ENCODE measurements around the gene TMEM41A. TPM values are rescaled to one million over a fixed set of nuclear protein-coding genes. Genes with fewer than 3 reads are reported as not detected.

TMEM41A gene
- total RNA-seq, 1 experiment from 2014 or later = 14.4 TPM

- Mint-ChIP-seq H3K36me3 (no peaks in the 10 kb centered on the region), H3K27ac (no peak overlapping the region), H3K27me3 (ENCODE audit: low read depth) (no peaks in the 10 kb centered on the region), H3K4me1 (no peaks in the 10 kb centered on the region), H3K4me3 (no peak overlapping the region), H3K9me3 (no peaks in the 10 kb centered on the region)
- DNase-seq (ENCODE audit: low spot score) = no peak
- POLR2A ChIA-PET = no interaction called here
- ATAC-seq = no peak
- CTCF ChIA-PET = interaction anchor here (1.3 kb wide), 1 partner anchor 11 kb away, joined by 3 read pairs; no protein-coding TSS in a partner anchor
- TF ChIP-seq ZNF317 (CRISPR knock-in tag; IDR thresholded peaks at IDR 0.05; ENCODE audit: borderline replicate concordance, low read depth) = no peak
- TF ChIP-seq MLX (CRISPR knock-in tag; IDR thresholded peaks at IDR 0.05) = no peak
- TF ChIP-seq MXD4 (CRISPR knock-in tag; IDR thresholded peaks at IDR 0.05; ENCODE audit: borderline replicate concordance) = no peak
- no peak for TF ChIP-seq PREB (CRISPR knock-in tag; IDR thresholded peaks at IDR 0.05; ENCODE audit: borderline replicate concordance)
- TF ChIP-seq JAZF1 (CRISPR knock-in tag; IDR thresholded peaks at IDR 0.05) = no peak
- TF ChIP-seq TP53 (CRISPR knock-in tag; IDR thresholded peaks at IDR 0.05) = no peak
- no peak for TF ChIP-seq CBFB (CRISPR knock-in tag; IDR thresholded peaks at IDR 0.05; ENCODE audit: low read depth)
- TF ChIP-seq ZBTB43 (CRISPR knock-in tag; IDR thresholded peaks at IDR 0.05) = no peak
- no peak for TF ChIP-seq ZMAT4 (CRISPR knock-in tag; IDR thresholded peaks at IDR 0.05)
- TF ChIP-seq MAX (CRISPR knock-in tag; IDR thresholded peaks at IDR 0.05) = no peak
- no peak for TF ChIP-seq E2F4 (CRISPR knock-in tag; IDR thresholded peaks at IDR 0.05; ENCODE audit: borderline replicate concordance, low read depth)
- TF ChIP-seq GABPB1 (CRISPR knock-in tag; IDR thresholded peaks at IDR 0.05) = no peak
- no peak for TF ChIP-seq AFF4 (CRISPR knock-in tag; IDR thresholded peaks at IDR 0.05; ENCODE audit: borderline replicate concordance)
- TF ChIP-seq ZNF263 (CRISPR knock-in tag; IDR thresholded peaks at IDR 0.05; ENCODE audit: low read depth) = no peak
Measured at GRCh38 chr3:185507883-185508282, 9.0 kb upstream of the TMEM41A start.

- H3K27ac Mint-ChIP-seq = no peak overlapping the region
- ATAC-seq = no peak
- no peak for DNase-seq (ENCODE audit: low spot score)
- H3K4me3 Mint-ChIP-seq = no peak overlapping the region
- peaks cover 15% of the 10 kb centered on the region for H3K27me3 Mint-ChIP-seq (ENCODE audit: low read depth)
- POLR2A ChIA-PET = no interaction called here
- CTCF ChIA-PET = no interaction called here
- H3K4me1 Mint-ChIP-seq = peaks cover under 1% of the 10 kb centered on the region; the same call in 1 of the 2 replicates
- TF ChIP-seq ZNF671 (CRISPR knock-in tag; IDR thresholded peaks at IDR 0.05) (no peak), CTCF (IDR thresholded peaks at IDR 0.05) (no peak), CDX4 (CRISPR knock-in tag; IDR thresholded peaks at IDR 0.05; ENCODE audit: borderline replicate concordance) (no peak), NR3C1 (CRISPR knock-in tag; conservative IDR thresholded peaks at IDR 0.05; ENCODE audit: low read depth) (no peak), HMGA2 (CRISPR knock-in tag; IDR thresholded peaks at IDR 0.05) (no peak)
- H3K36me3 Mint-ChIP-seq = no peaks in the 10 kb centered on the region
- H3K9me3 Mint-ChIP-seq = no peaks in the 10 kb centered on the region
Measured at GRCh38 chr3:185504636-185505035, 5.8 kb upstream of the TMEM41A start.
